ENCODE results near the gene AKAIN1.

Gene AKAIN1

DNA sequence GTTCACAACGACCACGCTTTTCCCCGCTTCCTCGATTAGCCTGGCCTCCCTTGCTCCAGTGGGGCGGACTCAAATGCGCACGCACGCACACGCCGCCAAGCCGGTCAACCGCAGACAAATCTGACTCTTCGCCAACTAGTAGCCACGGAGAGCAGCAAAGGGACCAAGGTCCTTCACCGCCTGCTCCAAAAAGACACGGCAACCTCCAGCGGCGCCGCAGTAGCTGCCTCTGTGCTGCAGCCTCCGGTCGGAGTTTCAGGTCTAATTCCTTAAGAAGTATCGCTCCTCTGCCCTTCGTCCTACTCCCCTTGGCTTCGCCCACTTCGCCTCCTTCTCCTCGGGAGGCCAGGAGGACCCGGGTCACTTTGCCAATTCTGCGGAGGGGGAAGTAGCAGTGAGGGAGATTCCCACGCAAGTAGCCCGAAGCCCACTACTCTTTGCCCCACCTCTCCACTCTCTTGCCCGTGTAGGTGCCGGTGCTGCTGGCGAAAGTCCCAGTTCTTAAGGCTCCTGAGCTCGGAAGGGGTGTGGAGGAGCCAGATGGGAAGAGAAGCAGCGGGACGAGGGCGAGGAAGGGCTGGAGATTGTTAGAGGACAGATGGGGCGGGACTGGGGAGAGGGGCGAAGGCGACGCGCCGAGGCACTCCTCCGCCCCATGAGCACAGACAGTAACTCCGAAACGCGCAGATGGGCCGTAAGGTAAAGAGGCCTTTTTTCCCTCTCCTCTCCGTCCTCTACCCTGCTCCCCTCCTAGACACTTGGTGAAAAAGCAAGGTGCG lies 615 bp downstream of the AKAIN1 start:
- H3K4me3 ChIP-seq (ENCODE audit: low read depth in 1 of 2, low read length in 2 of 2): no peak overlapping the region
- no peaks in the 10 kb centered on the region for H3K36me3 ChIP-seq (ENCODE audit: control insufficient read depth in 1 of 2, insufficient read depth in 2 of 2, low read length in 2 of 2)
- H3K9me3 ChIP-seq (ENCODE audit: control insufficient read depth in 1 of 2, low read length in 2 of 2): no peaks in the 10 kb centered on the region
- peaks cover 0 to 9% of the 10 kb centered on the region in 2 donors for H3K4me1 ChIP-seq (ENCODE audit: control insufficient read depth in 1 of 2, insufficient read depth in 2 of 2, low read length in 2 of 2)
- no peak overlapping the region for H3K27ac ChIP-seq (ENCODE audit: low read length)
- peaks cover 21% of the 10 kb centered on the region for H3K27me3 ChIP-seq (ENCODE audit: low read depth, low read length)

DNA sequence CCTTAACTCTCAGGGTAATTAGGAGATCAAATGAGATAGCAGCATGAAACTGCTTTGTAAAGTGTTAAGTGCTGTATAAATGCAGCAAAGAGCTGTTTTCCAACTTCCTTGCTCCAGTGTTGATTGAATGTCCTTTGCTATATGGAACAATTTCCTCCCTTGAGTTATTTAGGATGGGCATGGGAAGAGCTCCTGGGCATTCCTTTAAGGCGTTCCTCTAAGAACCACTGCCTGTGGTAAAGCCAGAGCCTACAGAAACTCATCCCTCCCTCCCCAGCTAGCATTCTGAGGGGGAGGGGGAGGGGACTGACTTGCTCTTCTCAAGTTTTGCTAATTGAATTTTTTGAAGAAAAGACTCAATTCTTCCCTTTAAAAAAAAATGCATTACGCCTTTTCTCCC lies 1.4 kb downstream of the AKAIN1 start:
- no peaks in the 10 kb centered on the region for H3K9me3 ChIP-seq (ENCODE audit: control insufficient read depth in 1 of 2, low read length in 2 of 2)
- H3K27ac ChIP-seq (ENCODE audit: low read length): no peak overlapping the region
- H3K27me3 ChIP-seq (ENCODE audit: low read depth, low read length): peaks cover 21% of the 10 kb centered on the region

DNA sequence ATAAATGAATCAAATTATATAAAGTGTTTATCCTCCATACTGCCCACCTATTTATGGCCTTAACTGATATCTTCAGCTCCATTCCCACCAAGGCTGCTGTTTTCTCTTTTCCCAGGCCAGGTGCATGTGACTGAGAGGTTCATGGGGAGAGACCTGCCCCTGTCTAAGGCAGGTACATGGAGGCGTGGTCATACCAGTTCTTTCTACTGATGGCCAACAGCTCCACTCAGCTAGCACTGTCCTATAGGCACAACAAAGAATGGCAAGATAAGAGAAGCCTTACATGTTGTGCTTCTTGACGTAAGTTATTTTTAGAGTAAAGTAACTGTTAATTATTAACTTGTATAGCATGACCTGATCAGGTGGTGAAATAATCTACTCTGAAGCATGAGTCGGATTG lies 16.8 kb downstream of the AKAIN1 start:
- Histone ChIP-seq H3K27ac (ENCODE audit: low read length) (no peak overlapping the region), H3K36me3 (ENCODE audit: control insufficient read depth in 1 of 2, insufficient read depth in 2 of 2, low read length in 2 of 2) (no peaks in the 10 kb centered on the region), H3K27me3 (ENCODE audit: low read depth, low read length) (no peaks in the 10 kb centered on the region), H3K9me3 (ENCODE audit: control insufficient read depth in 1 of 2, low read length in 2 of 2) (no peaks in the 10 kb centered on the region), H3K4me1 (ENCODE audit: control insufficient read depth in 1 of 2, insufficient read depth in 2 of 2, low read length in 2 of 2) (no peaks in the 10 kb centered on the region), H3K4me3 (ENCODE audit: low read depth in 1 of 2, low read length in 2 of 2) (no peak overlapping the region)

More for the DNA sequence above, 1.4 kb downstream of the AKAIN1 start:
- no peaks in the 10 kb centered on the region for H3K36me3 ChIP-seq (ENCODE audit: control insufficient read depth in 1 of 2, insufficient read depth in 2 of 2, low read length in 2 of 2)
- H3K4me3 ChIP-seq (ENCODE audit: low read depth in 1 of 2, low read length in 2 of 2): no peak overlapping the region
- H3K4me1 ChIP-seq (ENCODE audit: control insufficient read depth in 1 of 2, insufficient read depth in 2 of 2, low read length in 2 of 2): peaks cover 0 to 9% of the 10 kb centered on the region in 2 donors

DNA sequence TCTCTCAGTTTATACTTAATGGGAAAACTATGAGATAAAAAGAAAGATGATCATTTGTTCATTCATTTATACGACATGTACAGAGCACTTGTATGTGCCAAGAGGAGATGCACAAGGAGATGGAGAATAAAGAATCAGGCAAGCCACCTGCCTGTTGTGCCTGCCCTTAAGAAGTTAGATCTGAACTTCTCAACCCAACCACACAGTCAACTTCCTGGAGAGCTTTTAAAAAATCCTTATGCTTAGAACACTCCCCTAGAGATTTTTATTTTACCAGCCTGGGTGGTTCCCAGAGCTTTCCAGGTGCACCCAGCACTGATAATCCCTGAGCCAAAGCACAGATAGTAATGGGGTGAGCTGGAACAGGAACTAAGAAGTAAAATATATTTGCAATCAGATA lies 18.5 kb downstream of the AKAIN1 start:
- Histone ChIP-seq H3K36me3 (ENCODE audit: control insufficient read depth in 1 of 2, insufficient read depth in 2 of 2, low read length in 2 of 2) (no peaks in the 10 kb centered on the region), H3K4me3 (ENCODE audit: low read depth in 1 of 2, low read length in 2 of 2) (no peak overlapping the region), H3K9me3 (ENCODE audit: control insufficient read depth in 1 of 2, low read length in 2 of 2) (no peaks in the 10 kb centered on the region), H3K27me3 (ENCODE audit: low read depth, low read length) (no peaks in the 10 kb centered on the region), H3K27ac (ENCODE audit: low read length) (no peak overlapping the region), H3K4me1 (ENCODE audit: control insufficient read depth in 1 of 2, insufficient read depth in 2 of 2, low read length in 2 of 2) (no peaks in the 10 kb centered on the region)

DNA sequence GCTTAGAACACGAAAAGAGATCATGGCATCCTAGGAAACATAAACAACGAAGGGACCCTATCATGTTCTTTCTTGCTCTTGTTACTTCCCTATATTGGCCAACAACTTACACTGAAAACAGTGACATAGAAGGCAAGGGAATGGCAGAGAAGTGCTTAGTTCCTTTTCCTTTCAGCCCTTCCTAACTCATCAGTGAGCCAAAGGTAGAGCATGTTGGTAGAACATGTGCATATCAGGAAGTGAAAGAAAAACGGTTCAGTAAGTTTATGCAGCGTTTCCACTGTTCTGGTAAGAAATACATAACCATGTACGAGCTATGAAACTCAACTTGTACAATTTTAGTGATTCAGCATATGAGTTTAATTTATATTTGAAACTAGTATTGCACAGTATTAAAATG lies 21.7 kb downstream of the AKAIN1 start:
- Histone ChIP-seq H3K36me3 (ENCODE audit: control insufficient read depth in 1 of 2, insufficient read depth in 2 of 2, low read length in 2 of 2) (no peaks in the 10 kb centered on the region), H3K27ac (ENCODE audit: low read length) (no peak overlapping the region), H3K27me3 (ENCODE audit: low read depth, low read length) (no peaks in the 10 kb centered on the region), H3K4me3 (ENCODE audit: low read depth in 1 of 2, low read length in 2 of 2) (no peak overlapping the region), H3K4me1 (ENCODE audit: control insufficient read depth in 1 of 2, insufficient read depth in 2 of 2, low read length in 2 of 2) (no peaks in the 10 kb centered on the region), H3K9me3 (ENCODE audit: control insufficient read depth in 1 of 2, low read length in 2 of 2) (no peaks in the 10 kb centered on the region)

DNA sequence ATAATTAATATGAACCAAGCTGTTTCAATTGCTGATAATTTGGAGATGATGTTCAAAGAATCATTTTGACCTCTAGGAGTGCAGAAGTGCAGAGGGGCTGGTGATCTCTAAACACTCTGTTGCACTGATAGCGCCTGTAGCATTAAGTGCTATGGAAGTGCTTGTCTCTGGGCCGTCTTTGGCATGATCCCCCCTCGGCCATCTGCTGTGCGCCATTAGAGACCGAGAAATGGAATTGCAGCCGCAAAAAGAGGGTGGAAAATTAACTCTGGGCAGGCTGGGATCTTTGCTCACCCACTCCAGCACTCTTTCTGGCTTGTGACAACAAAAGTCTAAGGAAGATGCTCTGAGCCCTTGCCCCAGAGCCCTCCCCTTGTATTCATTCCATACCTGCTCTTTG lies 23.4 kb downstream of the AKAIN1 start:
- H3K36me3 ChIP-seq (ENCODE audit: control insufficient read depth in 1 of 2, insufficient read depth in 2 of 2, low read length in 2 of 2): no peaks in the 10 kb centered on the region
- no peaks in the 10 kb centered on the region for H3K27me3 ChIP-seq (ENCODE audit: low read depth, low read length)
- no peak overlapping the region for H3K4me3 ChIP-seq (ENCODE audit: low read depth in 1 of 2, low read length in 2 of 2)
- no peak overlapping the region for H3K27ac ChIP-seq (ENCODE audit: low read length)
- no peaks in the 10 kb centered on the region for H3K9me3 ChIP-seq (ENCODE audit: control insufficient read depth in 1 of 2, low read length in 2 of 2)
- no peaks in the 10 kb centered on the region for H3K4me1 ChIP-seq (ENCODE audit: control insufficient read depth in 1 of 2, insufficient read depth in 2 of 2, low read length in 2 of 2)

DNA sequence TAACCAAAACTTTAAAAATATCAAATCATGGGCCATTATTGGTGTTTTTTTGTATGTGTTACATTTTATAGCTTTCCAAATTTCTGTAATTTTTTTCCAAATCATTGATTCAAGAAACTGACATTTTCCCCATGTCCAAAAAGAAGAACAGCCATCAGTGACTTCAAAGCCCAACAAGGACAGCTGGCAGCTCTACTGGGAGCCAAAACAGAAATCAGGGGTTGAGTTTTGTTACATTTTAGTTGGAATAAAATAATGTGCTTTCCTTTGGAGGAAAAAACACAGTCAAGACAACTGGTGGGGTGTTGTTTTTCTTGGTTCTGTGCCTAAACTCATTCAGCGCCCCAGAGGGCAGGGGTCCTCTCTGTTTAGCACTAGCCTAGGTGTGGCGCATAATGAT lies 23.8 kb downstream of the AKAIN1 start:
- no peaks in the 10 kb centered on the region for H3K27me3 ChIP-seq (ENCODE audit: low read depth, low read length)
- no peaks in the 10 kb centered on the region for H3K4me1 ChIP-seq (ENCODE audit: control insufficient read depth in 1 of 2, insufficient read depth in 2 of 2, low read length in 2 of 2)
- H3K4me3 ChIP-seq (ENCODE audit: low read depth in 1 of 2, low read length in 2 of 2): no peak overlapping the region
- no peaks in the 10 kb centered on the region for H3K9me3 ChIP-seq (ENCODE audit: control insufficient read depth in 1 of 2, low read length in 2 of 2)
- no peaks in the 10 kb centered on the region for H3K36me3 ChIP-seq (ENCODE audit: control insufficient read depth in 1 of 2, insufficient read depth in 2 of 2, low read length in 2 of 2)
- H3K27ac ChIP-seq (ENCODE audit: low read length): no peak overlapping the region

DNA sequence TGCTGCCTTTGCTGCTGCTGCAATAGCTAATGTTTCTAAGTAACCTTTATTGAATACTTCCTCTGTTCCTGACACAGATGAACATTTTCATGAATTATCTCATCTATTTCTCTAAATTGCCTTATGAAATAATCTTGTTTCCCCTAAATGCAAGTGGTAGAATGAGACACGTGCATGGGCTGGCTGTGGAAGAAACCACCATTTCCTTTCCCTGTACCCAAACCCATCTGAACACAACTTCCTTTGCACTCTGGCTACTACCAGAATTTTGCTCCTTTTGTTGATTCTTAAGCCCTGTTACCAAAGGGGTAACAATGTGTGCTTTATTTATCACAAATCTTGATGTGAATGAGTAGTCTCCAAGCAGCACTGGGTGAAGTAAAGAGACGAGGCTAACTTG lies 29.2 kb downstream of the AKAIN1 start:
- no peaks in the 10 kb centered on the region for H3K27me3 ChIP-seq (ENCODE audit: low read depth, low read length)
- no peaks in the 10 kb centered on the region for H3K4me1 ChIP-seq (ENCODE audit: control insufficient read depth in 1 of 2, insufficient read depth in 2 of 2, low read length in 2 of 2)
- H3K4me3 ChIP-seq (ENCODE audit: low read depth in 1 of 2, low read length in 2 of 2): no peak overlapping the region
- H3K27ac ChIP-seq (ENCODE audit: low read length): no peak overlapping the region
- no peaks in the 10 kb centered on the region for H3K9me3 ChIP-seq (ENCODE audit: control insufficient read depth in 1 of 2, low read length in 2 of 2)
- no peaks in the 10 kb centered on the region for H3K36me3 ChIP-seq (ENCODE audit: control insufficient read depth in 1 of 2, insufficient read depth in 2 of 2, low read length in 2 of 2)

DNA sequence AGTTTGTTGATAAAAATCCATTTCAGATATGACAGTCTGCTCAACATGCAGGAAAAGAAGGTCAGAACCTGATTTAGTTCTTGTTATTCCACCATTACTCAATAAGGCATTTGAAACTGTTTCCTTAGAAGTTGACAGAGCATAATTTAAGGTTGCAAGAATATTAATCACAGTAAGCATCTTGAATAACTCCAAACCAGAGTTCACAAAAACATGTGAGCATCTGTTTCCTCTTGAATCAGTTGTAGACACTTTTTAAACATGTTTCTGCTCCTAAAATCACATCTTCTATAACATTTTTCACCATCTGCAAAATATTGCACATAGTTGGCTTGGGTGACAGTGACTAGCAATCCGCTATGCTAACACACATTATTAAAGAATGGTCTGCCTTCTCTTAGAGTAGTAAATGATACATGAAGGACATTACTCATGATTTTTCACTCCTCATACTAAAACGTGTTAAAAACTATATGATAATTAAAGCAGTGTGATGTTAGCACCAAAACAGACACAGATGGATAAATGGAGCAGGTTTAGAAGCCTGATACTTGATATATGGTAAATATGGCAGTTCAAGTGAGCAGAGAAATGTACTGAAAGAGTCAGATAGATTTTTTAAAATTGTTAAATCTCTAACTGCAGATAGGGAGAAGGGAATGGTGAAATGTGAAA lies 30.3 kb downstream of the AKAIN1 start:
- H3K9me3 ChIP-seq (ENCODE audit: control insufficient read depth in 1 of 2, low read length in 2 of 2): no peaks in the 10 kb centered on the region
- H3K36me3 ChIP-seq (ENCODE audit: control insufficient read depth in 1 of 2, insufficient read depth in 2 of 2, low read length in 2 of 2): no peaks in the 10 kb centered on the region

DNA sequence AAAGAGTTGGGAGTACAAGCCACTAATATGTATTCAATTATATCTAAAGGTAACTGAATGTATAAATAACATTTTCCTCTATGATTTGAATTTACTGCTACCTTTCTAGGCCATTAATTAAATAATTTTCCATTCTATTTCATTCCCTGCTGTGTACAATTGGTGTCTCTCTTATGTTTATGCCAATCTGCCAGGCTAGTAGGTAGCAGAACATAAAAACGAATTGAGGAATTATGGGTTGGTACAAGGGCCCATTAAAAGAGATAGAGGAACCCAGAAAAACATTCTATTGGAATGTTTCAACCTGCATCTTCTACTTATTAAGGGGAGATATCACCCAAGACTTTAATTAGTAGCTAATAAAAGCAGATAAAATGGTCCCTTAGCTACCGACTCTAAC lies 32.2 kb downstream of the AKAIN1 start:
- H3K4me1 ChIP-seq (ENCODE audit: control insufficient read depth in 1 of 2, insufficient read depth in 2 of 2, low read length in 2 of 2): no peaks in the 10 kb centered on the region
- H3K27ac ChIP-seq (ENCODE audit: low read length): no peak overlapping the region
- H3K9me3 ChIP-seq (ENCODE audit: control insufficient read depth in 1 of 2, low read length in 2 of 2): no peaks in the 10 kb centered on the region
- H3K36me3 ChIP-seq (ENCODE audit: control insufficient read depth in 1 of 2, insufficient read depth in 2 of 2, low read length in 2 of 2): no peaks in the 10 kb centered on the region
- H3K27me3 ChIP-seq (ENCODE audit: low read depth, low read length): no peaks in the 10 kb centered on the region
- no peak overlapping the region for H3K4me3 ChIP-seq (ENCODE audit: low read depth in 1 of 2, low read length in 2 of 2)

More for the DNA sequence above, 30.3 kb downstream of the AKAIN1 start:
- Histone ChIP-seq H3K27ac (ENCODE audit: low read length) (no peak overlapping the region), H3K27me3 (ENCODE audit: low read depth, low read length) (no peaks in the 10 kb centered on the region), H3K4me1 (ENCODE audit: control insufficient read depth in 1 of 2, insufficient read depth in 2 of 2, low read length in 2 of 2) (no peaks in the 10 kb centered on the region), H3K4me3 (ENCODE audit: low read depth in 1 of 2, low read length in 2 of 2) (no peak overlapping the region)

DNA sequence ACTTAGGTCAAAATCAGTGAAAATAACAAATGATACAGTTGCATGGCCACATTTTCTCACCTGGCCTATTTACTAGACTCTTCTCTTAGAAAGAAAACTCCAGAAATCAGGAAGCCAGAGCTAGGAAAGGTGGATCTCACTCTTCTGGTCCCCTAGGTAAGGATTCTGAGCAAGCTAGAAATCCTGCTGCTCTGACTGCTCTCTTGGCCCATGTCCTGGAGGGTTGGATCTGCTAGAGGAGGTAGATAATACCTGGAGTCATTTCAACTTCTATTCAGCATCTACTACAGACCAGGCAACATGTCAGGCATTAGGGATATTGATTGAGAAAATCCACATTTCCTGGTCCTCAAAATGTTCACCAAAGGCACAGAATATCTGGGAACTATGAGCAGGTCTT lies 34.9 kb downstream of the AKAIN1 start:
- no peak overlapping the region for H3K4me3 ChIP-seq (ENCODE audit: low read depth in 1 of 2, low read length in 2 of 2)
- H3K27me3 ChIP-seq (ENCODE audit: low read depth, low read length): no peaks in the 10 kb centered on the region
- H3K4me1 ChIP-seq (ENCODE audit: control insufficient read depth in 1 of 2, insufficient read depth in 2 of 2, low read length in 2 of 2): no peaks in the 10 kb centered on the region
- no peaks in the 10 kb centered on the region for H3K36me3 ChIP-seq (ENCODE audit: control insufficient read depth in 1 of 2, insufficient read depth in 2 of 2, low read length in 2 of 2)
- H3K9me3 ChIP-seq (ENCODE audit: control insufficient read depth in 1 of 2, low read length in 2 of 2): no peaks in the 10 kb centered on the region
- no peak overlapping the region for H3K27ac ChIP-seq (ENCODE audit: low read length)

DNA sequence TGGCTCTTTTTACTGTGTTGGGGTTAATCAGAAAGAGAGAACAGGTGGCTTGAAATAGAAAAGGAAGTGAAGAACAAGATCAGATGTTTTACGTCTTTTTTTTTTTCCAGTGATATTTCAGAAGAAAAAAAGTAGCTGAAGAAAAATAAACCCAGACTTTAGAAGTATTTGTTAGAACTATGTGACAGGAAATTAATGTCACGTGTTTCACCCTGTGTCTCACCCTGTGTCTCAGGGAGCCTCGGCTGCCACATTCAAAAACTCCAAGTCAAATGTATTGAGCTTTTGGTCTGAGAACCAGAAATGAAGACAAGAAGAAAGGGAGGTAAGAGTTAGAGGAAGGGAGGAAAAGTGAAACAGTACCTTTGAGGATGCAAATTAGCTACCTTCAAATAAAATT lies 38.0 kb downstream of the AKAIN1 start:
- Histone ChIP-seq H3K4me1 (ENCODE audit: control insufficient read depth in 1 of 2, insufficient read depth in 2 of 2, low read length in 2 of 2) (no peaks in the 10 kb centered on the region), H3K36me3 (ENCODE audit: control insufficient read depth in 1 of 2, insufficient read depth in 2 of 2, low read length in 2 of 2) (no peaks in the 10 kb centered on the region), H3K27me3 (ENCODE audit: low read depth, low read length) (no peaks in the 10 kb centered on the region), H3K4me3 (ENCODE audit: low read depth in 1 of 2, low read length in 2 of 2) (no peak overlapping the region), H3K27ac (ENCODE audit: low read length) (no peak overlapping the region), H3K9me3 (ENCODE audit: control insufficient read depth in 1 of 2, low read length in 2 of 2) (no peaks in the 10 kb centered on the region)
